Activated CD4-positive, alpha-beta T cell treated with anti-CD3 and anti-CD28 coated beads, Interleukin-2, amount 10 ng/mL, durations not matched to agents 7 days and 5 days (primary cell): ENCODE measurements around the gene IER3IP1. TPM values are rescaled to one million over a fixed set of nuclear protein-coding genes. Genes with fewer than 3 reads are reported as not detected.
"Not testable (repeated sequence)": the region's sequence is repeated elsewhere in the genome, so short reads cannot be mapped to it uniquely, and the experiment has no call there.

Source experiments
- CTCF ChIA-PET: fragments of 350-600 bp; sonication (Branson Sonifier 250); formaldehyde crosslinking; loops from one replicate; lab custom pipeline; 2021; ENCODE audit warnings: antibody characterized with exemption; lab: Charles Lee
- POLR2A ChIA-PET: fragments of 350-600 bp; sonication (Branson Sonifier 250); formaldehyde crosslinking; loops from one replicate; lab custom pipeline; 2021; ENCODE audit warnings: antibody characterized with exemption; lab: Charles Lee
- DNase-seq: peaks from one replicate; pipeline ENCODE4 v3.0.0-alpha.2; 2020
- H3K27ac Mint-ChIP-seq: one replicate; pipeline ENCODE4 v1.8.0; 2021; ENCODE audit warnings: mild to moderate bottlenecking, moderate library complexity, mixed read lengths
- H3K27me3 Mint-ChIP-seq: one replicate; pipeline ENCODE4 v1.8.0; 2021; ENCODE audit warnings: mixed read lengths
- H3K36me3 Mint-ChIP-seq: one replicate; pipeline ENCODE4 v1.8.0; 2021; ENCODE audit warnings: low read depth, mixed read lengths
- H3K4me1 Mint-ChIP-seq: one replicate; pipeline ENCODE4 v1.8.0; 2021; ENCODE audit warnings: mixed read lengths
- H3K4me3 Mint-ChIP-seq: one replicate; pipeline ENCODE4 v1.8.0; 2021; ENCODE audit warnings: mild to moderate bottlenecking, moderate library complexity, mixed read lengths
- H3K9me3 Mint-ChIP-seq: one replicate; pipeline ENCODE4 v1.8.0; 2021; ENCODE audit warnings: mixed read lengths
- total RNA-seq, 2 experiments: library from RNA; stranded (reverse); gene quantifications; one replicate each; pipeline ENCODE4 v1.2.3, GENCODE V29; 2021

Gene IER3IP1
- total RNA-seq, 2 experiments from 2014 or later = 10.5 to 11.7 TPM

- H3K4me3 Mint-ChIP-seq = no peak overlapping the region
- H3K4me1 Mint-ChIP-seq = peaks cover 2% of the 10 kb centered on the region
- ChIA-PET CTCF (interaction anchor here (0.6 kb wide), 1 partner anchor 10 kb away, joined by 5 read pairs; no protein-coding TSS in a partner anchor), POLR2A (no interaction called here)
- H3K9me3 Mint-ChIP-seq = peaks cover 24% of the 10 kb centered on the region
- DNase-seq = no peak
- H3K36me3 Mint-ChIP-seq = peaks cover under 1% of the 10 kb centered on the region
- H3K27ac Mint-ChIP-seq = no peak overlapping the region
- H3K27me3 Mint-ChIP-seq = no peaks in the 10 kb centered on the region
Measured at GRCh38 chr18:47180765-47181164, 4.6 kb upstream of the IER3IP1 start.

- Mint-ChIP-seq H3K9me3 (peaks cover 14% of the 10 kb centered on the region), H3K4me1 (peaks cover 2% of the 10 kb centered on the region), H3K27ac (no peak overlapping the region), H3K36me3 (peaks cover 3% of the 10 kb centered on the region), H3K27me3 (no peaks in the 10 kb centered on the region), H3K4me3 (no peak overlapping the region)
- no peak for DNase-seq
- ChIA-PET POLR2A (no interaction called here), CTCF (interaction anchor here (1.1 kb wide), 1 partner anchor 10 kb away, joined by 5 read pairs; no protein-coding TSS in a partner anchor)
Measured at GRCh38 chr18:47179520-47179919, 3.4 kb upstream of the IER3IP1 start.

- H3K4me1 Mint-ChIP-seq = peaks cover 2% of the 10 kb centered on the region
- CTCF ChIA-PET = no interaction called here
- no peaks in the 10 kb centered on the region for H3K9me3 Mint-ChIP-seq
- DNase-seq = no peak
- POLR2A ChIA-PET = no interaction called here
- no peak overlapping the region for H3K27ac Mint-ChIP-seq
- no peak overlapping the region for H3K4me3 Mint-ChIP-seq
- H3K36me3 Mint-ChIP-seq = peaks cover 3% of the 10 kb centered on the region
- no peaks in the 10 kb centered on the region for H3K27me3 Mint-ChIP-seq
Measured at GRCh38 chr18:47175283-47175897, 774 bp downstream of the IER3IP1 start.

DNA sequence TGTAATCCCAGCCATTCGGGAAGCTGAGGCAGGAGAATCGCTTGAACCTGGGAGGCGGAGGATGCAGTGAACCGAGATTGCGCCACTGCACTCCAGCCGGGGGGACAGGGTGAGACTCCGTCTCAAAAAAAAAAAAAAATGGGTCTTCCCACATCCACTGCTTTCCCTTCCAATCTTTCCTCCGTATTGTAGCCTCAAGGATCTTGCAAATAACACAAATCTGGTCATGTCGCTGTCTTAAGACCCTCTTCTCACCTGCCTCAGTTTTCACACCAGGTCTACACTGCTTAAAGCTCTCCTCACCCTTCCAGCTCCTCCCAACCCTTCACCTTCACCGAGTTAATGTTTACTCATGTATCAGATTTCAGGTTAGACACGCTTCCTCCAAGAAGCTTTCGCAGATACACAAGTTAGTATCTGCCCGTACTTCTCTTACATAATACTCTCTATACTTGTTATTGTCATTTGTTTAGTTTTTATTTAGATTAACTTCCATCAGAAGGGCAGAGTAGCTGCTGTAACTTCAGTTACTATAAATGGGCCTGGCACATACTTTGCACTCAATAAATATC, 1.5 kb downstream of the IER3IP1 start:
- ChIA-PET CTCF (no interaction called here), POLR2A (no interaction called here)
- Mint-ChIP-seq H3K27ac (no peak overlapping the region), H3K27me3 (no peaks in the 10 kb centered on the region), H3K4me3 (no peak overlapping the region), H3K4me1 (peaks cover 4% of the 10 kb centered on the region), H3K36me3 (peaks cover 3% of the 10 kb centered on the region), H3K9me3 (no peaks in the 10 kb centered on the region)
- DNase-seq = no peak

DNA sequence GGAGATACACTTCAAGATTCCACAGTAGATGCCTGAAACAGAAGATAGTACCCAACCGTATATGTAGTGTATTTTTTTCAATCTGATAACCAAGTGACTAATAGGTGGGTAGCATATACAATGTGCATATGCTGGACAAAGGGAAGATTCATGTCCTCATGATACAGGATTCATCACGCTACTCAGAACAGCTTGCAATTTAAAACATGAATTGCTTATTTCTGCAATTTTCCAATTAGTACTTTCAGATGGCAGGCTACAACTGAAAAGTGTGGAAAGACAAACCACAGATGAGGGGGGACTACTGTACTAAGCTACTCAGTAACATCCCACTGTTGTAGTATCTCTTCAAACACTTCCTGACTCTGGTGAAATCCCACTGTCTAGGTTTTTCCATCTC, 3.7 kb downstream of the IER3IP1 start:
- Mint-ChIP-seq H3K9me3 (no peaks in the 10 kb centered on the region), H3K27ac (no peak overlapping the region), H3K27me3 (no peaks in the 10 kb centered on the region), H3K36me3 (peaks cover 3% of the 10 kb centered on the region), H3K4me1 (peaks cover 11% of the 10 kb centered on the region), H3K4me3 (no peak overlapping the region)
- ChIA-PET POLR2A (no interaction called here), CTCF (no interaction called here)
- DNase-seq = no peak

DNA sequence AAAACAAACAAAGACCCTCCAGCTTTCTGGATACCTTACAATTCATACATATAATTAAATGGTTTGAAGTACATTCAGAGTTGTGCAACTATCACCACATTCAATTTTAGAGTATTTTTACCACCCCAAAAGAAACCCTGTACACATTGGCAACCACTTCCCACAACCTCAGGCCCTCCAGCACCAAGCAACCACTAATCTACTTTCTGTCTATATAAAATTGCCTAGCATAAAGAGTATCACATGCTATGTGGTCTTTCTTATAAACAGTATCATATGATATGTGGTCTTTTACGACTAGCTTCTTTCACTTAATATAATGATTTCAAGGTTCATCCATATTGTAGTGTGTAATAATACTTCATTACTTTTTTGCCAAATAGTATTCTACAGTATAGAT, 7.3 kb downstream of the IER3IP1 start:
- ChIA-PET POLR2A (no interaction called here), CTCF (interaction anchor here (0.7 kb wide), 1 partner anchor 210 kb away, joined by 3 read pairs; no protein-coding TSS in a partner anchor)
- Mint-ChIP-seq H3K9me3 (no peaks in the 10 kb centered on the region), H3K4me1 (peaks cover 21% of the 10 kb centered on the region), H3K27ac (no peak overlapping the region), H3K27me3 (no peaks in the 10 kb centered on the region), H3K4me3 (no peak overlapping the region), H3K36me3 (peaks cover 10% of the 10 kb centered on the region)
- no peak for DNase-seq

GRCh38 chr18:47168509-47168908, 7.7 kb downstream of the IER3IP1 start:
- POLR2A ChIA-PET = no interaction called here
- H3K27ac Mint-ChIP-seq = no peak overlapping the region
- H3K36me3 Mint-ChIP-seq = peaks cover 11% of the 10 kb centered on the region
- H3K4me1 Mint-ChIP-seq = peaks cover 24% of the 10 kb centered on the region
- no peak for DNase-seq
- H3K9me3 Mint-ChIP-seq = no peaks in the 10 kb centered on the region
- CTCF ChIA-PET = interaction anchor here (0.7 kb wide), 1 partner anchor 210 kb away, joined by 3 read pairs; no protein-coding TSS in a partner anchor
- H3K4me3 Mint-ChIP-seq = no peak overlapping the region
- H3K27me3 Mint-ChIP-seq = no peaks in the 10 kb centered on the region

DNA sequence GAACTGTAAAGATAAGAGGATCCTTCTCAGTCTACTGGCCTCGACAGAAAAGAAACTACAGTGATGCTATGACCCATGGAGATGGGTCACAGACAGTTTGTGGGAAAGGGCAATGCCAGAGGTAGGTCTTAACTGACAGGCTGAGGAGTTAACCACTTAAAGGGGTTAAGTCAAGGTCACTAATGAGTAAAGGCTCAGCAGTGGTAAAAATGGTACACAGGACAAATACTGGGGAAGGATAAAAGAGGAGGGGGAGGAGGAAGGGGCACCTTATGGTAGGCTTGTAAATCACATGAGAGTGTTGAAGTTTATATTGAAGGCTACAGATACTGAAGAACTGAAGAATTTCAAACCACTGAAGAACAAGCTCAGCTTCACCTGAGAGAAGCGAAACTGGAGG, 9.9 kb downstream of the IER3IP1 start:
- Mint-ChIP-seq H3K9me3 (no peaks in the 10 kb centered on the region), H3K36me3 (peaks cover 13% of the 10 kb centered on the region), H3K27ac (no peak overlapping the region), H3K4me1 (peaks cover 28% of the 10 kb centered on the region), H3K4me3 (no peak overlapping the region), H3K27me3 (no peaks in the 10 kb centered on the region)
- ChIA-PET CTCF (interaction anchor here (0.6 kb wide), 1 partner anchor 468 kb away, joined by 3 read pairs; no protein-coding TSS in a partner anchor), POLR2A (no interaction called here)
- DNase-seq = no peak

DNA sequence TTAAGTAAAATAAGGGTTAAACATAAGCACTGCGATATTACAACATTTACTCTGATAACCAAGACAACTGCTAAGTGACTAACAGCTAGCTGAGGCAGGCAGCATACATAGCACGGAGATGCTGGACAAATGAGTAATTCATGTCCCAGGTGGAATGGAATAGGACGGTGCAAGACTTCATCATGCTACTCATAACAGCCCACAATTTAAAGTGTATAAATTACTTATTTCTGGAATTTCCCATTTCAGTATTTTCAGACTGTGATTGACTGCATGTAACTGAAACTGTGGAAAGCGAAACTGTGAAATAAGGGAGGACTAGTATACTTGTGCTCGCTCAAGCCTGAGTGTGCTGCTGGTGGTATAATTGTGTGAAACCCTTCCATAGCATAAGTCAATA, 12.9 kb downstream of the IER3IP1 start:
- ChIA-PET POLR2A (no interaction called here), CTCF (interaction anchor here (0.6 kb wide), 1 partner anchor 965 kb away, joined by 3 read pairs; no protein-coding TSS in a partner anchor)
- Mint-ChIP-seq H3K9me3 (no peaks in the 10 kb centered on the region), H3K27me3 (no peaks in the 10 kb centered on the region), H3K4me3 (no peak overlapping the region), H3K27ac (no peak overlapping the region), H3K4me1 (peaks cover 20% of the 10 kb centered on the region), H3K36me3 (peaks cover 13% of the 10 kb centered on the region)
- DNase-seq = no peak

DNA sequence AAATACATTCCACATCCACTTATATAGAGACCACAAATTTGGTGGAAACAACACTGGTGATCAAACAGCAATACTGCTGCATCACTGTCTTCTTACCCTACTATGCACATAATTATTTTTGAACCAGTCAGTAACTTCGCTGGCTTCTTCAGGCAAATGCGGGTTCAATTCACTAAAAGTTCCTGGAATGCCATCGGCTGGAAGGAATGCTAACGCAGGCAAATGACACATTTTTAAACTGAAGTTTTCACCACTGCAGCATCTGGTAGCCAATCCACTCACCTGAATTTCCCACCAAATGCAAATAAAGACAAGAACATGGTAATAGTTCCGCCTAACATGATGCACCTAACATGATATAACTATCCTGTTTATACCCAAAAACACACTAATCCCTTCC, 15.9 kb downstream of the IER3IP1 start:
- no peak for DNase-seq
- peaks cover 11% of the 10 kb centered on the region for H3K36me3 Mint-ChIP-seq
- H3K27me3 Mint-ChIP-seq = no peaks in the 10 kb centered on the region
- no peak overlapping the region for H3K27ac Mint-ChIP-seq
- no peaks in the 10 kb centered on the region for H3K9me3 Mint-ChIP-seq
- POLR2A ChIA-PET = no interaction called here
- H3K4me1 Mint-ChIP-seq = peaks cover 19% of the 10 kb centered on the region
- no peak overlapping the region for H3K4me3 Mint-ChIP-seq
- CTCF ChIA-PET = no interaction called here

DNA sequence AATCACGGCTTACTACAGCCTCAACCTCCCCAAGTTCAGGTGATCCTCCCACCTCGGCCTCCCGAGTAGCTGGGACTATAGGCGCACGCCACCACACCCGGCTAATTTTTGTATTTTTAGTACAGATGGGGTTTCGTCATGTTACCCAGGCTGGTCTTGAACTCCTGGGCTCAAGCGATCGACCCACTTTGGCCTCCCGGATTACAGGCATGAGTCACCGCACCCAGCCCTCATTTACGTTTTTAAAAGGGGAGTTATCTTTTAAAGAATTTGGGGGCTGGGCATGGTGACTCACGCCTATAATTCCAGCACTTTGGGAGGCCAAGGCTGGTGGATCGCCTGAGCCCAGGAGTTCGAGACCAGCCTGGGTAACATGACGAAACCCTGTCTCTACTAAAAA, 17.8 kb downstream of the IER3IP1 start:
- H3K27ac Mint-ChIP-seq, H3K9me3 Mint-ChIP-seq, H3K27me3 Mint-ChIP-seq, DNase-seq, POLR2A ChIA-PET, H3K36me3 Mint-ChIP-seq, H3K4me3 Mint-ChIP-seq, H3K4me1 Mint-ChIP-seq: not testable (repeated sequence)
- CTCF ChIA-PET = interaction anchor here (1.3 kb wide), 1 partner anchor 8 kb away, joined by 4 read pairs; the partner anchor contains the start of gene HDHD2

GRCh38 chr18:47151439-47151838, 24.7 kb downstream of the IER3IP1 start:
- CTCF ChIA-PET = no interaction called here
- DNase-seq = no peak
- peaks cover 22% of the 10 kb centered on the region for H3K36me3 Mint-ChIP-seq
- H3K27me3 Mint-ChIP-seq = no peaks in the 10 kb centered on the region
- POLR2A ChIA-PET = no interaction called here
- H3K4me1 Mint-ChIP-seq = peaks cover 27% of the 10 kb centered on the region
- peak overlapping the region; percentile 96 for H3K27ac Mint-ChIP-seq
- no peaks in the 10 kb centered on the region for H3K9me3 Mint-ChIP-seq
- peak overlapping the region; percentile 92 for H3K4me3 Mint-ChIP-seq

DNA sequence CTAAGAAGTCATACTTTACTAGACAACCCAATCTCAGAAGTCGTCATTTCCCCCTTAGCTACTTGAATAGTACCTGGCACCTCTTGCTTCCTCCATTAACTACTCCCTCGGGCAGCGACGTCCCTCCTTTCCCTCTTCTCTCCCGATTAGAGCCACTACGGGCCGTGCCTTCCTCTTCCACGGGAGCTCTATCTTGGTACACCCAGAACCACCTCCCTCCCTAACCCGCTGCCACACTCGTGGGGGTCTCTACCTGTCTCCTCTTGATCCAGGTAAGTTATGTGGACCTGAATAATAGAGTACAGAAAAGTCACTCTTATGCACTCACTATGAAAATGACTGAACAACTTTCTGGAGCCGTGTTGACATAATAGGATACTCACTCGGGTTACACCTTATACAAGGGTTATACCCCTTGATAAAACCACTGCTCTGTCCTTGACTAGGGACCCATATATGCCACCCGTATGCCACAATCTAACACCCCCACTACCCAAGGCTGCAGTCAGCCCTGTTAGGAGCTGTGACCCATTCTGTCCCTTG, 25.3 kb downstream of the IER3IP1 start:
- Mint-ChIP-seq H3K9me3 (no peaks in the 10 kb centered on the region), H3K27me3 (no peaks in the 10 kb centered on the region), H3K4me3 (peak overlapping the region; percentile 92), H3K36me3 (peaks cover 23% of the 10 kb centered on the region), H3K4me1 (peaks cover 29% of the 10 kb centered on the region), H3K27ac (peak overlapping the region; percentile 96)
- DNase-seq = no peak
- ChIA-PET CTCF (interaction anchor here (0.7 to 1.8 kb wide), 2 partner anchors 8 to 54 kb away, joined by 4 read pairs; no protein-coding TSS in a partner anchor), POLR2A (no interaction called here)
